DND-41 (cell line): ENCODE data around the gene ATXN7L3B.
"Not testable (repeated sequence)": the region's sequence is repeated elsewhere in the genome, so short reads cannot be mapped to it uniquely, and the experiment has no call there.

ENCODE experiments used
- ATAC-seq: fragments of 200-7000 bp; cut with Tn5 transposase; 3 replicates; pipeline ENCODE4 v1.9.1; 2021; ENCODE audit warnings: low read depth; ENCODE audit not compliant: insufficient read depth
- DNase-seq: peaks from one replicate; pipeline ENCODE4 v3.0.0-alpha.2; 2020
- H2AFZ ChIP-seq: 2 replicates; pipeline ENCODE4 v1.6.0; 2012; ENCODE audit warnings: low read depth, low read length
- H3K27ac ChIP-seq: 2 replicates; pipeline ENCODE4 v1.5.1; 2012; ENCODE audit warnings: low read length, inconsistent platforms
- H3K27me3 ChIP-seq: fragments of 200-600 bp; sonication (generic); 2 replicates; pipeline ENCODE4 v1.6.0; 2012; ENCODE audit warnings: low read length, mild to moderate bottlenecking, inconsistent platforms; ENCODE audit not compliant: insufficient read depth, poor library complexity
- H3K36me3 ChIP-seq: 2 replicates; pipeline ENCODE4 v1.5.1; 2012; ENCODE audit warnings: low read length, inconsistent platforms; ENCODE audit not compliant: insufficient read depth
- H3K4me1 ChIP-seq: 2 replicates; pipeline ENCODE4 v1.5.1; 2012; ENCODE audit warnings: mild to moderate bottlenecking, low read length; ENCODE audit not compliant: insufficient read depth
- H3K4me2 ChIP-seq: 2 replicates; pipeline ENCODE4 v1.6.0; 2012; ENCODE audit warnings: mild to moderate bottlenecking, moderate library complexity, low read length, inconsistent platforms; ENCODE audit not compliant: insufficient read depth
- H3K4me3 ChIP-seq, 2 experiments: fragments of 200-600 bp in 1 of 2; shearing (Covaris generic) in 1 of 2; 2 replicates each; pipeline ENCODE4 v1.5.1; 2012 to 2016; ENCODE audit warnings: inconsistent platforms in 2 of 2, low read length in 2 of 2, mild to moderate bottlenecking in 2 of 2, low read depth in 1 of 2, moderate library complexity in 1 of 2
- H3K79me2 ChIP-seq: 2 replicates; pipeline ENCODE4 v1.6.0; 2012; ENCODE audit warnings: low read length, inconsistent platforms; ENCODE audit not compliant: insufficient read depth
- H3K9ac ChIP-seq: 2 replicates; pipeline ENCODE4 v1.6.0; 2012; ENCODE audit warnings: low read depth, mild to moderate bottlenecking, inconsistent platforms, low read length, moderate library complexity
- H3K9me3 ChIP-seq: 2 replicates; pipeline ENCODE4 v1.5.1; 2012; ENCODE audit warnings: low read length, moderate library complexity, mild to moderate bottlenecking, inconsistent platforms; ENCODE audit not compliant: insufficient read depth, severe bottlenecking
- H4K20me1 ChIP-seq: 2 replicates; pipeline ENCODE4 v1.6.0; 2012; ENCODE audit warnings: low read length; ENCODE audit not compliant: insufficient read depth
- CTCF ChIP-seq: IDR thresholded peaks from 2 replicates; pipeline ENCODE4 v1.5.1; 2012; ENCODE audit warnings: borderline replicate concordance, low read length, moderate library complexity, mild to moderate bottlenecking; ENCODE audit not compliant: poor library complexity, severe bottlenecking; ENCODE audit errors: extremely low read depth
- EZH2 ChIP-seq: IDR thresholded peaks from 3 replicates; pipeline ENCODE4 v1.6.1; 2012; ENCODE audit warnings: borderline replicate concordance, low read depth, mild to moderate bottlenecking, moderate library complexity, low read length, inconsistent platforms; ENCODE audit not compliant: severe bottlenecking

ATXN7L3B gene

GRCh38 chr12:74490390-74491064 is 47.1 kb upstream of the ATXN7L3B start:
- no peak for TF ChIP-seq EZH2
- no peak for TF ChIP-seq CTCF
- peak overlapping the region; percentile 29; the same call in 1 of the 2 replicates for H3K9ac ChIP-seq

GRCh38 chr12:74491374-74491773 is 46.3 kb upstream of the ATXN7L3B start:
- Histone ChIP-seq H3K27me3 (no peaks in the 10 kb centered on the region), H3K4me1 (peaks cover 22% of the 10 kb centered on the region), H3K4me3 (no peak overlapping the region), H3K79me2 (no peaks in the 10 kb centered on the region), H2AFZ (peak overlapping the region; percentile 15; the same call in 1 of the 2 replicates), H3K9ac (no peak overlapping the region), H3K9me3 (no peaks in the 10 kb centered on the region), H4K20me1 (no peaks in the 10 kb centered on the region), H3K36me3 (no peaks in the 10 kb centered on the region), H3K4me2 (peak overlapping the region; percentile 62), H3K27ac (no peak overlapping the region)
- no peak for TF ChIP-seq EZH2
- no peak for TF ChIP-seq CTCF
- DNase-seq (no peak), ATAC-seq (0 out of 3 replicates have a peak, but pooled peaks have one; percentile 45)

More at GRCh38 chr12:74490390-74491064, 47.1 kb upstream of the ATXN7L3B start:
- no peaks in the 10 kb centered on the region for H3K79me2 ChIP-seq
- ATAC-seq (peak; percentile 85), DNase-seq (peak; percentile 11)
- no peaks in the 10 kb centered on the region for H3K27me3 ChIP-seq
- H2AFZ ChIP-seq: peak overlapping the region; percentile 63
- no peaks in the 10 kb centered on the region for H3K9me3 ChIP-seq
- H3K4me1 ChIP-seq: peaks cover 20% of the 10 kb centered on the region
- H4K20me1 ChIP-seq: no peaks in the 10 kb centered on the region
- H3K4me3 ChIP-seq: peak overlapping the region in 1 of 2 experiments; percentile 43; a peak in 3 of 4 replicates
- H3K27ac ChIP-seq: peak overlapping the region; percentile 23; the same call in 1 of the 2 replicates
- H3K36me3 ChIP-seq: no peaks in the 10 kb centered on the region
- peak overlapping the region; percentile 62 for H3K4me2 ChIP-seq

DNA sequence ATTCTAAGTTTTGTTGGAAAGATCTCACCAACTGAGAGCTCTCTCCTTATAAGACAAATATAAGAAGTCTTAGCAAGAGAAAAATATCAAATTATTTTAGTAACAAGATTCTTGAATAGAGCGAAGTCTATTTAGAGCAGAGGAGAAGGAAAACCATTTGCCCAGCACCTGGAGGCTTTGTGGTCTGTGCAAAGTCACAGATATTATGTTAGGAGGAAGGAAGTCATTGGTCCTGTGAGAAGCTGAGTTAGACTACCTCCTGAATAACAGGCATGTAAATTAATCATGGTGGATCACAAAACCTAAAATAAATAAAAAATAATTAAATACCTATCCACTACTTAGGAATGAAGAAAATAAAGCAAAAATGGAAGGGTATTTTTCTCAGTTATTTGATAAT is 38.4 kb upstream of the ATXN7L3B start:
- Histone ChIP-seq H3K27ac (peak overlapping the region; percentile 76; the same call in 1 of the 2 replicates), H3K9me3 (no peaks in the 10 kb centered on the region), H3K4me2 (peak overlapping the region; percentile 47; the same call in 1 of the 2 replicates), H3K4me3 (no peak overlapping the region), H2AFZ (no peak overlapping the region), H3K9ac (peak overlapping the region; percentile 15; the same call in 1 of the 2 replicates), H3K36me3 (no peaks in the 10 kb centered on the region), H3K79me2 (no peaks in the 10 kb centered on the region), H3K27me3 (no peaks in the 10 kb centered on the region), H3K4me1 (peaks cover 38% of the 10 kb centered on the region), H4K20me1 (no peaks in the 10 kb centered on the region)
- peak; percentile 100 for ATAC-seq
- DNase-seq: peak; percentile 63
- TF ChIP-seq EZH2: no peak

GRCh38 chr12:74508873-74509657 is 28.6 kb upstream of the ATXN7L3B start:
- DNase-seq (peak; percentile 82), ATAC-seq (peak; percentile 78)
- H2AFZ ChIP-seq: peak overlapping the region; percentile 58
- not testable (repeated sequence) for H3K4me1 ChIP-seq, H4K20me1 ChIP-seq, H3K27me3 ChIP-seq, H3K9me3 ChIP-seq, H3K27ac ChIP-seq, H3K9ac ChIP-seq, H3K79me2 ChIP-seq, H3K36me3 ChIP-seq
- H3K4me3 ChIP-seq: peak overlapping the region in 1 of 2 experiments; percentile 49; a peak in 2 of 4 replicates
- peak overlapping the region; percentile 53; the same call in 1 of the 2 replicates for H3K4me2 ChIP-seq
